Heart right ventricle (tissue), 16 donors: ENCODE measurements around the gene ARAP2. TPM values are rescaled to one million over a fixed set of nuclear protein-coding genes. Genes with fewer than 3 reads are reported as not detected.

Experiments used
- ATAC-seq, 8 donors: fragments of 200-7000 bp; cut with Tn5 transposase; one replicate each; pipeline ENCODE4 v1.9.1; 2020; ENCODE audit warnings: mild to moderate bottlenecking in 8 of 8, moderate library complexity in 8 of 8, moderate number of reproducible peaks in 1 of 8
- DNase-seq, 2 donors: peaks; one replicate each; pipeline ENCODE4 v3.0.0-alpha.2; 2020
- H3K27ac ChIP-seq, 10 donors: fragments of 200-600 bp; sonication (generic) in 2 of 10; one replicate each; pipeline versions ENCODE4 v1.5.0 to v1.8.0; 2020 to 2022; ENCODE audit warnings: mild to moderate bottlenecking in 3 of 10
- H3K27me3 ChIP-seq, 7 donors: fragments of 200-600 bp; one replicate each; pipeline ENCODE4 v1.8.0; 2021 to 2022; ENCODE audit warnings: mild to moderate bottlenecking in 2 of 7
- H3K36me3 ChIP-seq, 9 donors: fragments of 200-600 bp; sonication (generic) in 1 of 9; one replicate each; pipeline versions ENCODE4 v1.5.0 to v1.8.0; 2020 to 2022; ENCODE audit warnings: mild to moderate bottlenecking in 2 of 9
- H3K4me1 ChIP-seq, 9 donors: fragments of 200-600 bp; sonication (generic) in 1 of 9; one replicate each; pipeline versions ENCODE4 v1.5.0 to v1.8.0; 2020 to 2022; ENCODE audit warnings: mild to moderate bottlenecking in 4 of 9
- H3K4me3 ChIP-seq, 10 donors: fragments of 200-600 bp; sonication (generic) in 2 of 10; one replicate each; pipeline versions ENCODE4 v1.5.0 to v1.8.0; 2020 to 2022; ENCODE audit warnings: mild to moderate bottlenecking in 7 of 10, moderate library complexity in 2 of 10
- H3K9me3 ChIP-seq, 11 donors: fragments of 200-600 bp in 10 of 11; sonication (generic) in 2 of 11; one replicate each; pipeline versions ENCODE4 v1.5.0 to v1.8.0; 2013 to 2022; ENCODE audit warnings: mild to moderate bottlenecking in 2 of 11, control low read depth in 1 of 11, moderate library complexity in 1 of 11
- CTCF ChIP-seq, 9 donors: fragments of 200-600 bp; sonication (generic) in 2 of 9; IDR thresholded peaks; one replicate each; pipeline versions ENCODE4 v1.5.0 to v1.8.0; 2021 to 2022; ENCODE audit warnings: antibody characterized with exemption in 9 of 9, mild to moderate bottlenecking in 5 of 9, moderate library complexity in 1 of 9
- WGBS, 2 donors: extraction: QIAGEN DNeasy Blood & Tissue Kit; methylation state at CpG; one replicate each; pipeline ENCODE4 v1.1.7; 2013; ENCODE audit warnings: inconsistent platforms in 1 of 2; 5-methylcytosine and 5-hydroxymethylcytosine counted together
- intact Hi-C, 10 donors: fragments of 100-400 bp; cut with DNase I; formaldehyde crosslinking; loops; one replicate each; pipeline versions ENCODE4 v1.11.1 to v1.14.2; 2022
- polyA plus RNA-seq, 2 donors: library from polyadenylated mRNA; stranded (reverse); fragments of 200-250 nt; gene quantifications; one replicate each; pipeline ENCODE4 v1.2.3, GENCODE V29; 2013
- total RNA-seq, 10 donors: library from RNA; stranded (reverse); fragmentation: NEBNext Ultra II Directional in 3 of 10; extraction: Animal tissue kit (Norgen Biotek cat#: 25700) in 3 of 10; gene quantifications; one replicate each; pipeline versions ENCODE4 v1.2.1 to v1.2.4, GENCODE V29; 2021 to 2023
- donor health status: Arrhythmogenic right ventricular cardiomyopathy.
- donor health status: ischemic (EF 13 %, LVEDD 7.1; RV severe dilation, severe dysfunction).
- donor health status: healthy with polysubstance abuse.
- donor health status: DM: no; HTN: yes; CAD: no.
- donor health status: DM: no; HTN: no; CAD: no.
- donor health status: ischemic (EF 25% LVEDD 6.9; RV normal size, moderate dysfunction).
- donor health status: ischemic (EF 25% LVEDD 5.7; RV mildly dilated, moderate dysfunction).
- donor health status: healthy.
- donor health status: DM: yes; HTN: yes; CAD: no.
- donor health status: Ischemic cardiomyopathy.
- donor health status: ischemic (EF 35%, LVEDD 5.7; RV mildly dilated, moderate dysfunction).
- donor health status: nonischemic (EF 11% LVEDD 7.7; RV severe dilation, severe dysfunction).
- donor health status: DM: yes; HTN: yes; CAD: no.
- donor health status: PGD.
- donor health status: ischemic (EF 29% LVEDD 5.4; RV normal size, mild dysfunction).
- donor health status: nonischemic (EF 23%, LVEDD 6.1; RV moderate dilation, normal function).

The ARAP2 gene
- total and polyA plus RNA-seq, 12 donors = 0.19 to 6.9 (median 2.5) TPM

GRCh38 chr4:36214735-36215485 is 29.4 kb downstream of the ARAP2 start:
- intact Hi-C loops = no loop called here
- H3K36me3 ChIP-seq = peaks cover 0 to 10% (median 0%) of the 10 kb centered on the region in 9 donors
- H3K27ac ChIP-seq = no peak overlapping the region
- WGBS, 2 donors = 59 to 77% methylated on average over 4 of the region's 4 CpGs
- no peaks in the 10 kb centered on the region for H3K27me3 ChIP-seq
- no peaks in the 10 kb centered on the region for H3K9me3 ChIP-seq
- H3K4me1 ChIP-seq = peaks cover 0 to 6% (median 0%) of the 10 kb centered on the region in 9 donors
- no peak for TF ChIP-seq CTCF (IDR thresholded peaks at IDR 0.05)
- no peak for DNase-seq
- no peak for ATAC-seq
- H3K4me3 ChIP-seq = no peak overlapping the region

- intact Hi-C loops = no loop called here
- H3K27me3 ChIP-seq = no peaks in the 10 kb centered on the region
- peaks cover 0 to 14% (median 0%) of the 10 kb centered on the region in 9 donors for H3K4me1 ChIP-seq
- no peak for TF ChIP-seq CTCF (IDR thresholded peaks at IDR 0.05)
- 66 to 86% methylated on average over 2 of the region's 2 CpGs for WGBS, 2 donors
- no peaks in the 10 kb centered on the region for H3K9me3 ChIP-seq
- no peak for ATAC-seq
- H3K4me3 ChIP-seq = no peak overlapping the region
- H3K27ac ChIP-seq = no peak overlapping the region
- peaks cover 0 to 15% (median 0%) of the 10 kb centered on the region in 9 donors for H3K36me3 ChIP-seq
- DNase-seq = no peak
These were observed 30.3 kb downstream of the ARAP2 start for GRCh38 chr4:36213977-36214376.

GRCh38 chr4:36211084-36211483 is 33.2 kb downstream of the ARAP2 start:
- 83 to 93% methylated on average over 1 of the region's 1 CpG for WGBS, 2 donors
- Histone ChIP-seq H3K4me3 (no peak overlapping the region), H3K4me1 (peaks cover 0 to 14% (median 0%) of the 10 kb centered on the region in 9 donors), H3K36me3 (peaks cover 0 to 15% (median 0%) of the 10 kb centered on the region in 9 donors), H3K27me3 (no peaks in the 10 kb centered on the region), H3K27ac (no peak overlapping the region), H3K9me3 (no peaks in the 10 kb centered on the region)
- DNase-seq (no peak), ATAC-seq (no peak)
- TF ChIP-seq CTCF (IDR thresholded peaks at IDR 0.05) = no peak
- intact Hi-C loops = no loop called here

- 68 to 73% methylated on average over 7 of the region's 7 CpGs for WGBS, 2 donors
- Histone ChIP-seq H3K9me3 (no peaks in the 10 kb centered on the region), H3K4me1 (peaks cover 0 to 14% (median 0%) of the 10 kb centered on the region in 9 donors), H3K4me3 (no peak overlapping the region), H3K27ac (no peak overlapping the region), H3K36me3 (peaks cover 0 to 15% (median 0%) of the 10 kb centered on the region in 9 donors), H3K27me3 (no peaks in the 10 kb centered on the region)
- intact Hi-C loops = no loop called here
- TF ChIP-seq CTCF (IDR thresholded peaks at IDR 0.05) = no peak
- DNase-seq (no peak), ATAC-seq (no peak)
These were observed 34.2 kb downstream of the ARAP2 start for GRCh38 chr4:36209941-36210649.
